ENCODE measurements around the gene VPS16. TPM values are rescaled to one million over a fixed set of nuclear protein-coding genes. Genes with fewer than 3 reads are reported as not detected.

The VPS16 gene
- total and polyA plus RNA-seq, 2 of the 13 experiments (the other 11 are each of a cell fraction or from before 2014, with no cell fraction given), result 34.2 to 35.4 TPM

DNA sequence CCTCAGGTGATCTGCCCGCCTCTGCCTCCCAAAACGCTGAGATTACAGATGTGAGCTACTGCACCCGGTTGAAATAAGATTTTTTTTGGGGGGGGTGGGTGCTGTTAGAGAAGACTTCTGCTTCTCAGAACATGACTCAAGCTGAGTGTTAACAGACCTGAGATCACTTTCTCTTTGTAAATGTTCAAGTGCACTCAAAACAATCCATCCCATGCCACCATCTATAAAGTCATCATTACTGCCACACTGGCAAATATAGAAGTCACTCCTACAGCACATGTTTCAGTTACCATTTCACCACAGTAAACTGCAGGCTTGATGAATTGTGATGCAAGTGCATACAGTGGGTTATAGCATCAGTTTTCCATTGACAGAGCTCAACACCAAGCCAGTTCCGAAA is 9.0 kb downstream of the VPS16 start (continued):
- TF ChIP-seq JDP2 (CRISPR knock-in tag; IDR thresholded peaks at IDR 0.05; ENCODE audit: borderline replicate concordance) (no peak), ZNF17 (CRISPR knock-in tag; IDR thresholded peaks at IDR 0.05) (no peak), MAFF (IDR thresholded peaks at IDR 0.05; ENCODE audit: low read depth, low read length) (no peak), ZMYM2 (CRISPR knock-in tag; IDR thresholded peaks at IDR 0.05) (no peak), NFAT5 (CRISPR knock-in tag; IDR thresholded peaks at IDR 0.05) (no peak), ZBTB2 (CRISPR knock-in tag; IDR thresholded peaks at IDR 0.05; ENCODE audit: low read depth) (no peak), FOXO1 (CRISPR knock-in tag; IDR thresholded peaks at IDR 0.05) (no peak)

Data from HepG2 (cell line).